UCSD-AML1 (cell line): ENCODE results near the gene RPRD1A.
"Not testable (repeated sequence)": the region's sequence is repeated elsewhere in the genome, so short reads cannot be mapped to it uniquely, and the experiment has no call there.

Experiments used
- DNase-seq: peaks from one replicate; lab custom pipeline; 2025; ENCODE audit not compliant: unreplicated experiment; lab: John Stamatoyannopoulos, UW

Gene RPRD1A, protein sequence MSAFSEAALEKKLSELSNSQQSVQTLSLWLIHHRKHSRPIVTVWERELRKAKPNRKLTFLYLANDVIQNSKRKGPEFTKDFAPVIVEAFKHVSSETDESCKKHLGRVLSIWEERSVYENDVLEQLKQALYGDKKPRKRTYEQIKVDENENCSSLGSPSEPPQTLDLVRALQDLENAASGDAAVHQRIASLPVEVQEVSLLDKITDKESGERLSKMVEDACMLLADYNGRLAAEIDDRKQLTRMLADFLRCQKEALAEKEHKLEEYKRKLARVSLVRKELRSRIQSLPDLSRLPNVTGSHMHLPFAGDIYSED

DNA sequence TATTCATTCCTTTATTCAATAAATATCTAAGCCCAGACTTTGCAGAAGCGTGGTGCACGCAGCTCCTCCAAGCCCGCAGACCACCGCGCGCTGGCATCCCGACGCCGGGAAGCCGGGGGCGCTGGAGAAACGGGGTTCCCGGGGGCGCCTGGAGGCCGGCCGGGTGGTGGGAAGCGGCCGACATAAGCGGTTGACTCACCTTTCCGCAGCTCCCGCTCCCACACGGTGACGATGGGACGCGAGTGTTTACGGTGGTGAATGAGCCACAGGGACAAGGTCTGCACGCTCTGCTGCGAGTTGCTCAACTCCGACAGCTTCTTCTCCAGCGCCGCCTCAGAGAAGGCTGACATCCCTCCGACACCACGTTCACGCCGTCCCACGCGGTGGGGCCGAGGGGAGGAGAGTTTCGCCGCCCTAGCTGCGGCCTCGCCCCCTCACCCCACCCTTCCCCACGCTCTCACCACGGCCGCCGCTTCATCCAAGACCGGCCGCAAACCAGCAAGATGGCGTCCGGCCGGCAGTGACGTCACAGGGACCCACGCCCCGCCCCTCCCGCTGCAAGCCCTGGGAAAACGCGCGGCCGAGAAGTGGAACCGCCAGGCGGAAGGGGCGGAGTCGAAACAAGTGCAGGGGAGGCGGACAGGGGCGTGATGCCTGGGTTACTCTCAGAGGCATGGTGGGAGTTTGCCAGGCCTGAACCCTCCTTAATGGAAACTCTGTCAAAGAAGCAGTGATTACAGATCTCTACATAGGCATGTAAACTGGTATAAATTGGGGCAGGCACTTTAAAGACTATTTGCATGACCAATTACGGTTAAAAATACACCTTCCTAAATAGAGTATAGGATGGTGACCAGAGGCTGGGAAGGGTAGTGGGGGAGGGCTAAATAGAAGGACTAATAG is at the start of gene RPRD1A:
RPRD1A (minus strand) TSS at position 505 of the 903 bp plus-strand sequence; CDS start at position 350, 155 bp downstream.
- peak; percentile 97 for DNase-seq

GRCh38 chr18:36116771-36117170 is 49.4 kb upstream of the RPRD1A start:
- not testable (repeated sequence) for DNase-seq

DNA sequence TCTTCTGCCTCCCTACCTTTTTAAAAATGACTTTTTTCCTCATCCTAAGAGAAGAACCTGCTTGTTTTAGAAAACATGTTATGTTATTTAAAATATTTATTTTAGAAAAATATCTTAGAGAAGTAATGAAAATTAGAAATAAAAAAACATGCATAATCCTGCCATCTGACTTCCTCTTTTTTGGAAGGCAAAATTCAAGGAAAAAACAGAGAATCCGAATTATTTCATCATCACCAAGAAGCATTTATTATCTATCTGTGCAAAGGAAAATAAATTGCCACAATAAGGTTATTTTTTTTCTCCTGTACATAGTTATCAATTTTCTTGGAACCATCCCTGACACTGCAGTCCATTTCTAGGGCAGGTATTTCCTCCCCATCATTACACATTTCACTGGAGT is 47.4 kb upstream of the RPRD1A start:
- no peak for DNase-seq

GRCh38 chr18:36114251-36114650 is 46.9 kb upstream of the RPRD1A start:
- no peak for DNase-seq

GRCh38 chr18:36112302-36112701 is 44.9 kb upstream of the RPRD1A start:
- DNase-seq = no peak

GRCh38 chr18:36109737-36110136 is 42.4 kb upstream of the RPRD1A start:
- DNase-seq = no peak

DNA sequence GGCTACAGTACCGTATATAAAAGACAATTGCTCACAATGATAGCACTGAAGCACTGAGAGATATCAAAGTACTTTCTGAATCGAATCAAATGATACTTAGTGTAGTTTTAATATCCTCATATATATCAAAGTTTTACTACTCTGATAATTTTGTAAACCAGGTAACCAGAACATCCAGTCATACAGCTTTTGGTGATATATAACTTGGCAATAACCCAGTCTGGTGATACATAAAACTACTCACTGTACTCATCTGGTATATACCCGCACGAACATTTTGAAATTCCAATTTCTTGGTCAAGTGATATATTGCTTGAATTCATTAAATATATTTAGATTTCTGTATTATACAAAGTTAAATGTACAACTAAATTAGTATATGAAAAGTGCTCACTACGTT is 41.2 kb upstream of the RPRD1A start:
- no peak for DNase-seq

DNA sequence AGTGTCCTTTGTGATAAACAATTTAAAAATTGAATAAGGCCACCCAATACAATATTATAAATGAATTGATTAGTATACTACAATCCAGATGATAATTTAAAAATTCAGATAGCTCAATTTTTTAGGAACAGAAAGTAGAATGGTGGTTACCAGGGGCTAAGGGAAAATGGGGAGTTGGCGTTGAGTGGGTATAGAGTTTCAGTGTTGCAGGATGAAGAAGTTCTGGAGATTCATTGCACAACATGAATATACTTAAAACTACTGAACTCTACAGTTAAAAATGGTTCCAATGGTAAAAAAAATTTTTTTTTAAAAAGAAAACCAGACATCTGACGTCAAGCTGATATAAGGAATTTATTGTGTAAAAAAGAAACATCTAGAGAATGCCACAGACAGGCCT is 40.8 kb upstream of the RPRD1A start:
- no peak for DNase-seq

GRCh38 chr18:36107477-36107876 is 40.1 kb upstream of the RPRD1A start:
- no peak for DNase-seq

DNA sequence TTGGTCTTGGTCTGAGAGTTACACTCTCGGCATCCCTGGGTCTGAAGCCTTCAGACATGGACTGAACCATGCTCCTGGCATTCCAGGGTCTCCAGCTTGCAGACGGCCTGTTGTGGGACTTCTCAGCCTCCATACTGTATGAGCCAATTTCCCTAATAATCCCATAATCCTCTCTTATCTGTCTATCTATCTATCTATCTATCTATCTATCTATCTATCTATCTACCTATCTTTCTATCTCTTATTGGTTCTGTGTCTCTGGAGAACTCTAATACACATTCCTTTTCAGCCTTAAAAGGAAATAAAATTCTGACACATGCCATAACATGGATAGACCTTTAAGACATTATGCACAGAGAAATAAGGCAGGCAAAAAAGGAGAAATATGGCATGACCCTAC is 37.4 kb upstream of the RPRD1A start:
- no peak for DNase-seq

DNA sequence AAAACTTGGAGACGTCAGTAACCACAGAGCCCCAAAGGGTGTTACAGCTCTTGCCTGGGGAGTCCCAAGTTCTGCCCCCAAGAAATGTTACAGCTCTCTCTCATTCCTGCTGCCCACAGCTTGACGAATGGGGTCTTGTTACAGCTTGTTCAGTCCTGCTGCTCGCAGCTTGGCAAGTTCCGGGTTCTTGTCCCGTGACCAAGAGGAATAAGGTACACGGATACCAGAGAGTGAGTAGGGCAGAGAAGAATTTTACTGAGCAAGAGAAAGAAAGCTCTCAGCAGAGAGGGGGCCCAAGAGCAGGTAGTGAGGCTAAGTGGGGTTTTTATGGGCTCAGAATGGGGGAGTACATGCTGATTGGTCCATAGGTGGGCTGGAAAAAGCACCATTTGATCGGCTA is 34.6 kb upstream of the RPRD1A start:
- DNase-seq = no peak

GRCh38 chr18:36099311-36099710 is 32.0 kb upstream of the RPRD1A start:
- no peak for DNase-seq

DNA sequence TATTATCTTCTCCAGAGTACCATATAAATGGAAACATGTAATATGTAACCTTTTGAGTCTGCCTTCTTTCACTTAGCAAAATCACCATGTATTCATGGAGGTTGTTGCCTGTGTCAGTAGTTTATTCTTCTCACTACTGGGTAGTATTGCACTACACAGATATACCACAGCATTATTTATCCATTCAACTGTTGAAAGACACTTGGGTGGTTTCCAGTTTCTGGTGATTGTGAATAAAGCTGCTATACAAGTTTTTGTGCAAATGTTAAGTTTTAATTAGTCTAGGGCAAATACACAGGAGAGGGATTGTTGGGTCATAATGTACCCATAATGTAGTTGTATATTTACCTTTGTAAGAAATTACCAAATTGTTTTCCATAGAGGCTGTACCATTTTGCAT is 29.6 kb upstream of the RPRD1A start:
- DNase-seq = no peak

GRCh38 chr18:36095936-36096519 is 28.7 kb upstream of the RPRD1A start:
- no peak for DNase-seq

DNA sequence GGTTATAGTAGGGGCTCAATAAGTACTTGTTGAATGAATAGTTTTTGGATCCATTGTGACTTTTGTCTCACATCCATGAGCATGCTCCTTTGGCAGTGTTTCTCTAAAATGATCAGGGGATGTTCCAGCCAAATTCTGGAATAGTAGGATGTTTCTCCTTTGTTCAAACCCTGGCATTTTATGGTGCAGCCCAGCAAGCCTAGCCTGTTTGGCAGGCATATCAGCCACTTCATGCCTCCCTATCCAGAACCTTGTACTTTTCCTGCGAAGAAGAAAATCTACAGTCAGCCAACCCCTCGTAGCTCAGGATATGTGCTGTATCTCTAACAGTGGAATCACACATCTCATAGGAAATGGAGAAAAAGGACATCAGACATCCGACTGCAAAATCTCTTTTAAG is 27.1 kb upstream of the RPRD1A start:
- no peak for DNase-seq

- DNase-seq = not testable (repeated sequence)
Observed at GRCh38 chr18:36092116-36092515, 24.8 kb upstream of the RPRD1A start.

- DNase-seq = no peak
Observed at GRCh38 chr18:36089001-36089400, 21.6 kb upstream of the RPRD1A start.

- no peak for DNase-seq
Observed at GRCh38 chr18:36088256-36088655, 20.9 kb upstream of the RPRD1A start.

GRCh38 chr18:36086186-36086585 is 18.8 kb upstream of the RPRD1A start:
- no peak for DNase-seq

- no peak for DNase-seq
Observed at GRCh38 chr18:36085195-36085594, 17.8 kb upstream of the RPRD1A start.

GRCh38 chr18:36083729-36084128 is 16.4 kb upstream of the RPRD1A start:
- no peak for DNase-seq

DNA sequence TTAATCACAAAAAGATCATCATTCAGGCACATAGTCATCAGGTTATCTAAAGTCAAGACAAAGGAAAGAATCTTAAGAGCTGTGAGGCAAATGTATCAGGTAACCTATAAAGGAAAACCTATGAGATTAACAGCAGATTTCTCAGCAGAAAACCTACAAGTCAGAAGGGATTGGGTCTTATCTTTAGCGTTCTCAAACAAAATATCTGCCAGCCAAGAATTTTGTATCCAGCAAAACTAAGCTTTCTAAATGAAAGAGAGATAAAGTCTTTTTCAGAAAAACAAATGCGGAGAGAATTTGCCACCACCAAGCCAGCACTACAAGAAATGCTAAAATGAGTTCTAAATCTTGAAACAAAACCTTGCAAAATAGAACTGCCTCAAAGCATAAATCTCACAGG is 13.8 kb upstream of the RPRD1A start:
- not testable (repeated sequence) for DNase-seq
